ENCODE data around the gene KSR2.

The KSR2 gene

GRCh38 chr12:117797202-117797601, 171.6 kb downstream of the KSR2 start:
- Histone ChIP-seq H3K27ac (ENCODE audit: low read depth, low read length) (no peak overlapping the region), H3K4me2 (ENCODE audit: low read length) (no peak overlapping the region), H4K20me1 (ENCODE audit: control insufficient read depth, insufficient read depth, low read depth, low read length) (no peaks in the 10 kb centered on the region)

DNA sequence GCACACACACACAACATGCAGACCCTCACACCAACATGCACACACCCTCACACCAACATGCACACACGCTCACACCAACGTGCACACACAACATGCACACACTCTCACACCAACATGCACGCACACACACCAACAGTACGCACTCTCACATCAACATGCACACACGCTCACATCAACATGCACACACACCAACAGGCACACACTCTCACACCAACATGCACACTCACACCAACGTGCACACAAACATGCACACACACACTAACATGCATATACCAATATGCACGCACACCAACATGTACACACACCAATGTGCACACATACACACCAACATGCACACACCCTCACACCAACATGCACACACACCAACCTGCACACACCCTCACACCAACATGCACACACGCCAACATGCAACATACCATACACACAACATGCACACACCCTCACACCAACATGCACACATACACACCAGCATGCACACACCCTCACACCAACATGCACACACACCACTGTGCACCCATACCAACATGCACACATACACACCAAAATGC, 175.8 kb downstream of the KSR2 start:
- TF ChIP-seq EZH2phosphoT487 (IDR thresholded peaks at IDR 0.05; ENCODE audit: borderline replicate concordance, low read length) (no peak), CTCF (IDR thresholded peaks at IDR 0.05; ENCODE audit: low read depth, low read length, poor library complexity, severe bottlenecking) (no peak)
- H3K4me2 ChIP-seq (ENCODE audit: low read length): no peak overlapping the region
- no peaks in the 10 kb centered on the region for H3K27me3 ChIP-seq (ENCODE audit: control insufficient read depth, low read length)
- H3K9me2 ChIP-seq (replicated peaks; ENCODE audit: control insufficient read depth, low read length): no peaks in the 10 kb centered on the region
- peaks cover 21% of the 10 kb centered on the region for H3K9me3 ChIP-seq (ENCODE audit: control insufficient read depth, insufficient read depth, low read length)
- H3K4me1 ChIP-seq (ENCODE audit: control insufficient read depth, low read length): no peaks in the 10 kb centered on the region
- peaks cover 5% of the 10 kb centered on the region; the same call in 1 of the 2 replicates for H3F3A ChIP-seq (ENCODE audit: control insufficient read depth, insufficient read depth)
- no peaks in the 10 kb centered on the region for H3K36me3 ChIP-seq (ENCODE audit: control insufficient read depth, low read length)
- H3K79me2 ChIP-seq (ENCODE audit: control insufficient read depth, low read length): no peaks in the 10 kb centered on the region
- no peak overlapping the region for H3K27ac ChIP-seq (ENCODE audit: low read depth, low read length)
- H3K4me3 ChIP-seq (ENCODE audit: low read length): no peak overlapping the region
- no peaks in the 10 kb centered on the region for H4K20me1 ChIP-seq (ENCODE audit: control insufficient read depth, insufficient read depth, low read depth, low read length)

More at GRCh38 chr12:117797202-117797601, 171.6 kb downstream of the KSR2 start:
- Histone ChIP-seq H3K4me1 (ENCODE audit: control insufficient read depth, low read length) (no peaks in the 10 kb centered on the region), H3K27me3 (ENCODE audit: control insufficient read depth, low read length) (no peaks in the 10 kb centered on the region), H3K9me2 (replicated peaks; ENCODE audit: control insufficient read depth, low read length) (no peaks in the 10 kb centered on the region), H3K79me2 (ENCODE audit: control insufficient read depth, low read length) (no peaks in the 10 kb centered on the region), H3K36me3 (ENCODE audit: control insufficient read depth, low read length) (no peaks in the 10 kb centered on the region), H3F3A (ENCODE audit: control insufficient read depth, insufficient read depth) (peaks cover 5% of the 10 kb centered on the region; the same call in 1 of the 2 replicates), H3K9me3 (ENCODE audit: control insufficient read depth, insufficient read depth, low read length) (peaks cover 21% of the 10 kb centered on the region), H3K4me3 (ENCODE audit: low read length) (no peak overlapping the region)
- TF ChIP-seq CTCF (IDR thresholded peaks at IDR 0.05; ENCODE audit: low read depth, low read length, poor library complexity, severe bottlenecking) (no peak), EZH2phosphoT487 (IDR thresholded peaks at IDR 0.05; ENCODE audit: borderline replicate concordance, low read length) (no peak)

GRCh38 chr12:117792471-117792870, 176.3 kb downstream of the KSR2 start:
- Histone ChIP-seq H3K36me3 (ENCODE audit: control insufficient read depth, low read length) (no peaks in the 10 kb centered on the region), H3K4me2 (ENCODE audit: low read length) (no peak overlapping the region), H4K20me1 (ENCODE audit: control insufficient read depth, insufficient read depth, low read depth, low read length) (no peaks in the 10 kb centered on the region), H3K4me3 (ENCODE audit: low read length) (no peak overlapping the region), H3K9me3 (ENCODE audit: control insufficient read depth, insufficient read depth, low read length) (peaks cover 21% of the 10 kb centered on the region), H3K9me2 (replicated peaks; ENCODE audit: control insufficient read depth, low read length) (no peaks in the 10 kb centered on the region), H3K27ac (ENCODE audit: low read depth, low read length) (no peak overlapping the region), H3K27me3 (ENCODE audit: control insufficient read depth, low read length) (no peaks in the 10 kb centered on the region), H3K79me2 (ENCODE audit: control insufficient read depth, low read length) (no peaks in the 10 kb centered on the region), H3K4me1 (ENCODE audit: control insufficient read depth, low read length) (no peaks in the 10 kb centered on the region), H3F3A (ENCODE audit: control insufficient read depth, insufficient read depth) (peaks cover 5% of the 10 kb centered on the region; the same call in 1 of the 2 replicates)
- no peak for TF ChIP-seq EZH2phosphoT487 (IDR thresholded peaks at IDR 0.05; ENCODE audit: borderline replicate concordance, low read length)
- no peak for TF ChIP-seq CTCF (IDR thresholded peaks at IDR 0.05; ENCODE audit: low read depth, low read length, poor library complexity, severe bottlenecking)
